ENCODE data around the gene BDP1.
"Not testable (repeated sequence)": the region's sequence is repeated elsewhere in the genome, so short reads cannot be mapped to it uniquely, and the experiment has no call there.

The BDP1 gene

GRCh38 chr5:71445523-71446152 lies 9.8 kb upstream of the BDP1 start:
- not testable (repeated sequence) for H3K79me2 ChIP-seq (ENCODE audit: control insufficient read depth, insufficient read depth, low read length, poor library complexity); H4K12ac ChIP-seq (ENCODE audit: low read depth, low read length); H2BK5ac ChIP-seq (ENCODE audit: low read depth, low read length, poor library complexity); H3K4ac ChIP-seq (ENCODE audit: low read depth, low read length); H2BK12ac ChIP-seq (ENCODE audit: low read length); H3K9me3 ChIP-seq (ENCODE audit: insufficient read depth, low read depth, low read length); H3K36me3 ChIP-seq (ENCODE audit: control insufficient read depth in 1 of 2, insufficient read depth in 2 of 2, low read length in 2 of 2); H3K4me2 ChIP-seq (ENCODE audit: low read length); H3K27ac ChIP-seq (ENCODE audit: low read depth, low read length); H3K9ac ChIP-seq (ENCODE audit: low read length); H4K8ac ChIP-seq (ENCODE audit: low read depth, low read length); H3K23ac ChIP-seq (ENCODE audit: low read length); DNase-seq; H2AFZ ChIP-seq (ENCODE audit: insufficient read depth, low read length, poor library complexity); H3K4me3 ChIP-seq (ENCODE audit: low read depth, low read length); H3K14ac ChIP-seq (ENCODE audit: low read length); H2AK5ac ChIP-seq (ENCODE audit: low read length); H3K18ac ChIP-seq (ENCODE audit: low read length); H3K4me1 ChIP-seq (ENCODE audit: control insufficient read depth in 1 of 2, insufficient read depth in 2 of 2, low read length in 2 of 2); H4K91ac ChIP-seq (ENCODE audit: low read depth, low read length); H2BK120ac ChIP-seq (ENCODE audit: insufficient read depth, low read length, poor library complexity); H3K27me3 ChIP-seq (ENCODE audit: insufficient read depth, low read length); H3K79me1 ChIP-seq (ENCODE audit: low read length)
- no CpG with 5 or more reads among the region's 20 CpGs for WGBS (ENCODE audit: extremely low coverage, insufficient coverage, insufficient read length)

- H3K27ac ChIP-seq (ENCODE audit: low read depth, low read length); H2BK120ac ChIP-seq (ENCODE audit: insufficient read depth, low read length, poor library complexity); H3K79me1 ChIP-seq (ENCODE audit: low read length); H2BK12ac ChIP-seq (ENCODE audit: low read length); H3K4me2 ChIP-seq (ENCODE audit: low read length); H3K79me2 ChIP-seq (ENCODE audit: control insufficient read depth, insufficient read depth, low read length, poor library complexity); H2BK5ac ChIP-seq (ENCODE audit: low read depth, low read length, poor library complexity); H2AFZ ChIP-seq (ENCODE audit: insufficient read depth, low read length, poor library complexity); H4K91ac ChIP-seq (ENCODE audit: low read depth, low read length); H4K12ac ChIP-seq (ENCODE audit: low read depth, low read length); H4K8ac ChIP-seq (ENCODE audit: low read depth, low read length); H3K4me3 ChIP-seq (ENCODE audit: low read depth, low read length); H3K9ac ChIP-seq (ENCODE audit: low read length); H3K14ac ChIP-seq (ENCODE audit: low read length); H2AK5ac ChIP-seq (ENCODE audit: low read length); H3K36me3 ChIP-seq (ENCODE audit: control insufficient read depth in 1 of 2, insufficient read depth in 2 of 2, low read length in 2 of 2); H3K9me3 ChIP-seq (ENCODE audit: insufficient read depth, low read depth, low read length); H3K4me1 ChIP-seq (ENCODE audit: control insufficient read depth in 1 of 2, insufficient read depth in 2 of 2, low read length in 2 of 2); H3K4ac ChIP-seq (ENCODE audit: low read depth, low read length); H3K27me3 ChIP-seq (ENCODE audit: insufficient read depth, low read length); DNase-seq; H3K18ac ChIP-seq (ENCODE audit: low read length); H3K23ac ChIP-seq (ENCODE audit: low read length): not testable (repeated sequence)
- WGBS (ENCODE audit: extremely low coverage, insufficient coverage, insufficient read length) = no CpG with 5 or more reads among the region's 13 CpGs
Measured at GRCh38 chr5:71446540-71447216, 8.8 kb upstream of the BDP1 start.

GRCh38 chr5:71447218-71447808 lies 8.1 kb upstream of the BDP1 start:
- H3K27me3 ChIP-seq (ENCODE audit: insufficient read depth, low read length); H2BK120ac ChIP-seq (ENCODE audit: insufficient read depth, low read length, poor library complexity); H3K9ac ChIP-seq (ENCODE audit: low read length); H3K79me1 ChIP-seq (ENCODE audit: low read length); H2BK12ac ChIP-seq (ENCODE audit: low read length); H4K8ac ChIP-seq (ENCODE audit: low read depth, low read length); H2BK5ac ChIP-seq (ENCODE audit: low read depth, low read length, poor library complexity); H3K4me3 ChIP-seq (ENCODE audit: low read depth, low read length); H2AFZ ChIP-seq (ENCODE audit: insufficient read depth, low read length, poor library complexity); H3K9me3 ChIP-seq (ENCODE audit: insufficient read depth, low read depth, low read length); H4K12ac ChIP-seq (ENCODE audit: low read depth, low read length); H2AK5ac ChIP-seq (ENCODE audit: low read length); H3K4me2 ChIP-seq (ENCODE audit: low read length); H3K4ac ChIP-seq (ENCODE audit: low read depth, low read length); H3K27ac ChIP-seq (ENCODE audit: low read depth, low read length); H3K18ac ChIP-seq (ENCODE audit: low read length); H4K91ac ChIP-seq (ENCODE audit: low read depth, low read length); H3K79me2 ChIP-seq (ENCODE audit: control insufficient read depth, insufficient read depth, low read length, poor library complexity); H3K4me1 ChIP-seq (ENCODE audit: control insufficient read depth in 1 of 2, insufficient read depth in 2 of 2, low read length in 2 of 2); H3K14ac ChIP-seq (ENCODE audit: low read length); H3K23ac ChIP-seq (ENCODE audit: low read length); H3K36me3 ChIP-seq (ENCODE audit: control insufficient read depth in 1 of 2, insufficient read depth in 2 of 2, low read length in 2 of 2): not testable (repeated sequence)
- WGBS (ENCODE audit: extremely low coverage, insufficient coverage, insufficient read length) = no CpG with 5 or more reads among the region's 6 CpGs
- peak; percentile 18 to 49 for DNase-seq

- Histone ChIP-seq H4K8ac (ENCODE audit: low read depth, low read length) (no peak overlapping the region), H4K12ac (ENCODE audit: low read depth, low read length) (no peak overlapping the region), H2AK5ac (ENCODE audit: low read length) (no peak overlapping the region), H2BK120ac (ENCODE audit: insufficient read depth, low read length, poor library complexity) (no peak overlapping the region), H3K4me3 (ENCODE audit: low read depth, low read length) (no peak overlapping the region), H3K9ac (ENCODE audit: low read length) (no peak overlapping the region), H3K36me3 (ENCODE audit: control insufficient read depth in 1 of 2, insufficient read depth in 2 of 2, low read length in 2 of 2) (no peaks in the 10 kb centered on the region), H2AFZ (ENCODE audit: insufficient read depth, low read length, poor library complexity) (no peak overlapping the region), H3K9me3 (ENCODE audit: insufficient read depth, low read depth, low read length) (no peaks in the 10 kb centered on the region), H3K4me2 (ENCODE audit: low read length) (no peak overlapping the region), H3K27me3 (ENCODE audit: insufficient read depth, low read length) (no peaks in the 10 kb centered on the region), H2BK5ac (ENCODE audit: low read depth, low read length, poor library complexity) (no peak overlapping the region), H3K4ac (ENCODE audit: low read depth, low read length) (no peak overlapping the region), H2BK12ac (ENCODE audit: low read length) (no peak overlapping the region), H3K23ac (ENCODE audit: low read length) (no peak overlapping the region), H3K14ac (ENCODE audit: low read length) (no peak overlapping the region), H3K4me1 (ENCODE audit: control insufficient read depth in 1 of 2, insufficient read depth in 2 of 2, low read length in 2 of 2) (peaks cover 2 to 3% of the 10 kb centered on the region in 2 experiments), H3K79me2 (ENCODE audit: control insufficient read depth, insufficient read depth, low read length, poor library complexity) (peaks cover 7% of the 10 kb centered on the region), H4K91ac (ENCODE audit: low read depth, low read length) (no peak overlapping the region), H3K18ac (ENCODE audit: low read length) (no peak overlapping the region), H3K79me1 (ENCODE audit: low read length) (peaks cover 4% of the 10 kb centered on the region), H3K27ac (ENCODE audit: low read depth, low read length) (no peak overlapping the region)
- DNase-seq = no peak
- WGBS (ENCODE audit: extremely low coverage, insufficient coverage, insufficient read length) = no CpG with 5 or more reads among the region's 2 CpGs
Measured at GRCh38 chr5:71452876-71453275, 2.6 kb upstream of the BDP1 start.
